Endothelial cell of umbilical vein (primary cell): ENCODE data around the gene CCDC9. TPM values are rescaled to one million over a fixed set of nuclear protein-coding genes. Genes with fewer than 3 reads are reported as not detected.

Source experiments
- BruUV-seq: library from RNA; stranded (reverse); fragments of 400-500 nt; replicated peaks from 2 replicates; lab custom pipeline; 2021; lab: Mats Ljungman, UMichigan
- CTCF ChIA-PET: fragments of 300-600, 350-600 bp; sonication (Branson Sonifier 250); formaldehyde crosslinking; loops from one replicate; lab custom pipeline; 2021; ENCODE audit warnings: antibody characterized with exemption, inconsistent platforms; lab: Charles Lee
- POLR2A ChIA-PET: fragments of 300-600, 350-600 bp; sonication (Branson Sonifier 250); formaldehyde crosslinking; loops from one replicate; lab custom pipeline; 2021; ENCODE audit warnings: antibody characterized with exemption, inconsistent platforms; lab: Charles Lee
- DNase-seq: peaks from one replicate; pipeline ENCODE4 v3.0.0-alpha.2; 2011; ENCODE audit warnings: low read depth, low spot score
- FAIRE-seq: peaks from 2 replicates; lab custom pipeline; 2011; peaks lifted over from hg19 to GRCh38; lab: Jason Lieb, UNC
- H2AFZ ChIP-seq: 2 replicates; pipeline ENCODE4 v1.6.0; 2012; ENCODE audit warnings: low read depth, low read length, control low read depth, inconsistent platforms
- H3K27ac ChIP-seq: 2 replicates; pipeline ENCODE4 v1.5.1; 2011; ENCODE audit warnings: low read depth, mild to moderate bottlenecking, control low read depth, low read length, moderate library complexity; ENCODE audit not compliant: insufficient read depth
- H3K27me3 ChIP-seq, 2 experiments: 2 replicates each; pipeline versions ENCODE4 v1.6.0 to v1.6.1; 2011; ENCODE audit warnings: low read length in 2 of 2, mixed read lengths in 1 of 2; ENCODE audit not compliant: control insufficient read depth in 2 of 2, insufficient read depth in 2 of 2
- H3K36me3 ChIP-seq, 2 experiments: 2 replicates in 1 of 2; 3 replicates in 1 of 2; pipeline ENCODE4 v1.5.1; 2011; ENCODE audit warnings: low read length in 2 of 2, mild to moderate bottlenecking in 1 of 2, moderate library complexity in 1 of 2; ENCODE audit not compliant: control insufficient read depth in 2 of 2, insufficient read depth in 2 of 2; ENCODE audit errors: extremely low read depth in 1 of 2
- H3K4me1 ChIP-seq: 3 replicates; pipeline ENCODE4 v1.5.1; 2011; ENCODE audit warnings: mild to moderate bottlenecking, low read length; ENCODE audit not compliant: control insufficient read depth, insufficient read depth; ENCODE audit errors: extremely low read depth
- H3K4me2 ChIP-seq: 2 replicates; pipeline ENCODE4 v1.6.1; 2011; ENCODE audit warnings: low read length, control low read depth, mixed read lengths; ENCODE audit not compliant: insufficient read depth
- H3K4me3 ChIP-seq, 3 experiments: fragments of 200-600 bp in 1 of 3; sonication (generic), shearing (Covaris generic) in 1 of 3; replicated peaks in 1 of 3; 2 replicates each; pipeline ENCODE4 v1.5.1; 2011 to 2016; ENCODE audit warnings: control low read depth in 3 of 3, low read length in 3 of 3, mild to moderate bottlenecking in 2 of 3, inconsistent platforms in 1 of 3, low read depth in 1 of 3, moderate library complexity in 1 of 3; ENCODE audit not compliant: insufficient read depth in 1 of 3
- H3K79me2 ChIP-seq: 2 replicates; pipeline ENCODE4 v1.6.0; 2012; ENCODE audit warnings: low read length, inconsistent platforms; ENCODE audit not compliant: control insufficient read depth, insufficient read depth
- H3K9ac ChIP-seq: replicated peaks from 2 replicates; pipeline ENCODE3; 2011; ENCODE audit warnings: low read length, control low read depth; ENCODE audit not compliant: insufficient read depth; ENCODE audit errors: extremely low read depth
- H3K9me1 ChIP-seq: replicated peaks from 3 replicates; pipeline ENCODE4 v1.6.0; 2011; ENCODE audit warnings: mild to moderate bottlenecking, low read length; ENCODE audit not compliant: control insufficient read depth, insufficient read depth; ENCODE audit errors: extremely low read depth
- H3K9me3 ChIP-seq: replicated peaks from 2 replicates; pipeline ENCODE4 v1.5.1; 2012; ENCODE audit warnings: low read length, inconsistent platforms; ENCODE audit not compliant: control insufficient read depth, insufficient read depth
- H4K20me1 ChIP-seq: replicated peaks from 2 replicates; pipeline ENCODE3; 2011; ENCODE audit warnings: mild to moderate bottlenecking, low read length; ENCODE audit not compliant: control insufficient read depth, insufficient read depth; ENCODE audit errors: extremely low read depth
- EZH2 ChIP-seq: IDR thresholded peaks from 2 replicates; pipeline ENCODE4 v1.6.1; 2012; ENCODE audit warnings: borderline replicate concordance, low read depth, mild to moderate bottlenecking, moderate library complexity, low read length, inconsistent platforms; ENCODE audit not compliant: severe bottlenecking
- FOS ChIP-seq: IDR thresholded peaks from 2 replicates; pipeline ENCODE4 v1.6.1; 2011; ENCODE audit warnings: mild to moderate bottlenecking, low read length, moderate library complexity, borderline replicate concordance; ENCODE audit not compliant: insufficient read depth
- GATA2 ChIP-seq: IDR thresholded peaks from 2 replicates; pipeline ENCODE4 v1.7.0; 2011; ENCODE audit warnings: low read depth, mild to moderate bottlenecking, moderate library complexity, mixed read lengths, low read length; ENCODE audit not compliant: insufficient read length, insufficient read depth
- JUN ChIP-seq: IDR thresholded peaks from 2 replicates; pipeline ENCODE4 v1.6.1; 2011; ENCODE audit warnings: borderline replicate concordance, low read depth; ENCODE audit not compliant: insufficient read length, insufficient read depth
- MYC ChIP-seq: IDR thresholded peaks from one replicate; pipeline ENCODE4 v1.6.1; 2011; ENCODE audit warnings: mild to moderate bottlenecking, low read depth, low read length
- POLR2A ChIP-seq: IDR thresholded peaks from 2 replicates; pipeline ENCODE4 v1.6.1; 2012; ENCODE audit warnings: low read depth, mild to moderate bottlenecking, control low read depth, low read length
- POLR2AphosphoS5 ChIP-seq: IDR thresholded peaks from 2 replicates; pipeline ENCODE4 v1.6.1; 2012; ENCODE audit warnings: low read depth, mild to moderate bottlenecking, control low read depth, low read length, moderate library complexity; ENCODE audit not compliant: insufficient read depth
- dilution Hi-C: fragments of 300-500 bp; cut with MboI; formaldehyde crosslinking; loops from one replicate; pipeline ENCODE4 v1.15.0; 2019; ENCODE audit warnings: low sequenced_read_pairs; ENCODE audit not compliant: extremely low pct_ligation_motif_present
- intact Hi-C: fragments of 100-400 bp; cut with micrococcal nuclease; formaldehyde crosslinking; loops from one replicate; pipeline ENCODE4 v1.10.0; 2022
- polyA plus RNA-seq, 4 experiments: library from polyadenylated mRNA; depleted of rRNA in 3 of 4; stranded (reverse) in 3 of 4; unstranded in 1 of 4; fragments of >200 nt; gene quantifications; 2 replicates each; pipeline versions ENCODE4 v1.2.1 to v1.2.3, GENCODE V29; 2011 to 2012; ENCODE audit warnings: missing spikeins in 1 of 4
- total RNA-seq: library from RNA; stranded (reverse); gene quantifications from 2 replicates; pipeline ENCODE4 v1.2.3, GENCODE V29; 2021
- TF ChIP-seq, protein P1 (sequence below): IDR thresholded peaks from 2 replicates; pipeline ENCODE4 v1.6.1; 2011; ENCODE audit not compliant: insufficient read depth, insufficient read length
- TF ChIP-seq, protein P2 (sequence below), 2 donors: IDR thresholded peaks; 1 replicate in 1 of 2; 2 replicates in 1 of 2; pipeline ENCODE4 v1.5.1; 2011; ENCODE audit warnings: low read length in 2 of 2, mild to moderate bottlenecking in 2 of 2, moderate library complexity in 2 of 2, control low read depth in 1 of 2, inconsistent platforms in 1 of 2, low read depth in 1 of 2; ENCODE audit not compliant: insufficient read depth in 1 of 2; ENCODE audit errors: extremely low read depth in 1 of 2

CCDC9 gene
- total and polyA plus RNA-seq, 2 donors (not counting 3 experiments of a cell fraction or from before 2014, with no cell fraction given): 6.0 to 26.9 TPM

DNA sequence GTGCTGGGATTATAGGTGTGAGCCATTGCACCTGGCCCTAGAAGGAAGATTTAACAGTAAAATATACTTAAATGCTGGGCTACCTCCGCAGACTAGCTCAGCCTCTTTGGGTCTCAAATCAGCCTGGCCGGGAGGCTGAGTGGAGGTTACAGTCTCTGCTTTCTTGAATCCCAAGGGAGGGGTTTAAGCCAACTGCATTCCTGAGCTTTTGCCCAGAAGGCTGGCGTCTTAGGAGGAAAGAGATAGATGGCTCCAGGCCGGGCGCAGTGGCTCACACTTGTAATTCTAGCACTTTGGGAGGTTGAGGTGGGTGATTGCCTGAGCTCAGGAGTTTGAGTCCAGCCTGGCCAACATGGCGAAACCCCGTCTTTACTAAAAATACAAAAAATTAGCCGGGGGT lies 52.7 kb downstream of the CCDC9 start:
- Histone ChIP-seq H3K27me3 (peaks cover 0 to 2% of the 10 kb centered on the region in 2 experiments), H3K36me3 (no peaks in the 10 kb centered on the region), H2AFZ (no peak overlapping the region), H3K9me1 (no peaks in the 10 kb centered on the region), H3K9me3 (no peaks in the 10 kb centered on the region), H3K79me2 (no peaks in the 10 kb centered on the region), H3K4me1 (no peaks in the 10 kb centered on the region), H3K9ac (no peak overlapping the region), H4K20me1 (no peaks in the 10 kb centered on the region), H3K4me2 (no peak overlapping the region), H3K4me3 (no peak overlapping the region), H3K27ac (no peak overlapping the region)
- BruUV-seq: no TSS peak
- dilution Hi-C loops (no loop called here), intact Hi-C loops (no loop called here)
- no peak for TF ChIP-seq MYC
- TF ChIP-seq, protein P1, sequence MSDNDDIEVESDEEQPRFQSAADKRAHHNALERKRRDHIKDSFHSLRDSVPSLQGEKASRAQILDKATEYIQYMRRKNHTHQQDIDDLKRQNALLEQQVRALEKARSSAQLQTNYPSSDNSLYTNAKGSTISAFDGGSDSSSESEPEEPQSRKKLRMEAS: no peak
- no peak for TF ChIP-seq JUN
- no peak for TF ChIP-seq POLR2A
- no peak for TF ChIP-seq EZH2
- TF ChIP-seq, protein P2, sequence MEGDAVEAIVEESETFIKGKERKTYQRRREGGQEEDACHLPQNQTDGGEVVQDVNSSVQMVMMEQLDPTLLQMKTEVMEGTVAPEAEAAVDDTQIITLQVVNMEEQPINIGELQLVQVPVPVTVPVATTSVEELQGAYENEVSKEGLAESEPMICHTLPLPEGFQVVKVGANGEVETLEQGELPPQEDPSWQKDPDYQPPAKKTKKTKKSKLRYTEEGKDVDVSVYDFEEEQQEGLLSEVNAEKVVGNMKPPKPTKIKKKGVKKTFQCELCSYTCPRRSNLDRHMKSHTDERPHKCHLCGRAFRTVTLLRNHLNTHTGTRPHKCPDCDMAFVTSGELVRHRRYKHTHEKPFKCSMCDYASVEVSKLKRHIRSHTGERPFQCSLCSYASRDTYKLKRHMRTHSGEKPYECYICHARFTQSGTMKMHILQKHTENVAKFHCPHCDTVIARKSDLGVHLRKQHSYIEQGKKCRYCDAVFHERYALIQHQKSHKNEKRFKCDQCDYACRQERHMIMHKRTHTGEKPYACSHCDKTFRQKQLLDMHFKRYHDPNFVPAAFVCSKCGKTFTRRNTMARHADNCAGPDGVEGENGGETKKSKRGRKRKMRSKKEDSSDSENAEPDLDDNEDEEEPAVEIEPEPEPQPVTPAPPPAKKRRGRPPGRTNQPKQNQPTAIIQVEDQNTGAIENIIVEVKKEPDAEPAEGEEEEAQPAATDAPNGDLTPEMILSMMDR (IDR thresholded peaks at IDR 0.05; ENCODE audit: extremely low read depth in 1 of 2, insufficient read depth in 1 of 2, low read depth in 1 of 2, low read length in 2 of 2): no peak
- TF ChIP-seq GATA2: no peak
- no peak for TF ChIP-seq FOS
- TF ChIP-seq POLR2AphosphoS5: no peak
- POLR2A ChIA-PET: no interaction called here
- FAIRE-seq (no peak), DNase-seq (no peak)
- CTCF ChIA-PET: interaction anchor here (0.6 to 2.1 kb wide), 7 partner anchors 24 to 708 kb away, joined by 3 to 7 read pairs (median 4); partner anchors contain the start of gene DHX34
